VCaP (cell line): ENCODE measurements around the gene PRUNE1.

Experiments
- H3K27ac ChIP-seq: fragments of 450-650 bp; 2 replicates; pipeline ENCODE4 v1.5.1; 2017
- CTCF ChIP-seq: fragments of 450-650 bp; conservative IDR thresholded peaks from 2 replicates; pipeline ENCODE4 v1.5.1; 2017; ENCODE audit warnings: mild to moderate bottlenecking, moderate library complexity

PRUNE1 gene

GRCh38 chr1:151002051-151002450 is 6.2 kb upstream of the PRUNE1 start:
- TF ChIP-seq CTCF: no peak

GRCh38 chr1:151002611-151003010 is 5.6 kb upstream of the PRUNE1 start:
- TF ChIP-seq CTCF: no peak
- H3K27ac ChIP-seq: no peak overlapping the region

More at GRCh38 chr1:151002051-151002450, 6.2 kb upstream of the PRUNE1 start:
- no peak overlapping the region for H3K27ac ChIP-seq

- H3K27ac ChIP-seq: no peak overlapping the region; the same call in 1 of the 2 replicates
- no peak for TF ChIP-seq CTCF
Observed at GRCh38 chr1:151003180-151003579, 5.1 kb upstream of the PRUNE1 start.

- TF ChIP-seq CTCF: no peak
- H3K27ac ChIP-seq: peak overlapping the region; percentile 93
Observed at GRCh38 chr1:151005729-151006319, 2.4 kb upstream of the PRUNE1 start.

GRCh38 chr1:151006327-151007052 is 1.8 kb upstream of the PRUNE1 start, which contains the start of gene MINDY1:
TSS of gene MINDY1 (minus strand) at chr1:151006902. CDS start at chr1:151002617, 4,285 bp downstream.
- TF ChIP-seq CTCF: peak; percentile 71

GRCh38 chr1:151007853-151008243 is 401 bp upstream of the PRUNE1 start:
- TF ChIP-seq CTCF: no peak
- H3K27ac ChIP-seq: peak overlapping the region; percentile 93

More at GRCh38 chr1:151006327-151007052, 1.8 kb upstream of the PRUNE1 start, which contains the start of gene MINDY1:
- H3K27ac ChIP-seq: peak within 1 kb of the TSS; percentile 93

- no peak for TF ChIP-seq CTCF
- peak overlapping the region; percentile 93 for H3K27ac ChIP-seq
Observed at GRCh38 chr1:151009206-151009587, 948 bp downstream of the PRUNE1 start.
